ENCODE results near the gene GPR132. TPM values are rescaled to one million over a fixed set of nuclear protein-coding genes. Genes with fewer than 3 reads are reported as not detected.

Gene GPR132
- total and polyA plus RNA-seq, 4 donors, result 2.3 to 19.5 (median 5.7) TPM

GRCh38 chr14:105107781-105108515, 42.7 kb upstream of the GPR132 start:
- H3K36me3 ChIP-seq (ENCODE audit: control insufficient read depth in 4 of 4, insufficient read depth in 4 of 4, low read length in 4 of 4), result no peaks in the 10 kb centered on the region
- no peak for TF ChIP-seq CTCF (IDR thresholded peaks at IDR 0.05; ENCODE audit: control extremely low read depth, extremely low read depth)
- H3K9me3 ChIP-seq (ENCODE audit: control insufficient read depth in 4 of 4, insufficient read depth in 3 of 4, low read length in 3 of 4), result no peaks in the 10 kb centered on the region
- no peaks in the 10 kb centered on the region for H3K4me1 ChIP-seq (ENCODE audit: control insufficient read depth in 5 of 5, insufficient read depth in 5 of 5, low read length in 5 of 5)
- ATAC-seq (ENCODE audit: insufficient read depth, low FRiP score), result no peak
- DNase-seq, result no peak
- 79 to 80% methylated on average over 9 of the region's 9 CpGs for WGBS, 2 donors
- no peak overlapping the region for H3K9ac ChIP-seq (ENCODE audit: insufficient read depth in 1 of 2, low read length in 2 of 2)
- H3K27ac ChIP-seq (ENCODE audit: low read depth in 1 of 2, low read length in 1 of 2), result no peak overlapping the region
- H3K4me3 ChIP-seq, result no peak overlapping the region
- H3K27me3 ChIP-seq (ENCODE audit: control insufficient read depth in 3 of 3, insufficient read depth in 3 of 3, low read length in 2 of 3), result peaks cover 0 to 3% (median 0%) of the 10 kb centered on the region in 3 donors

- no peaks in the 10 kb centered on the region for H3K4me1 ChIP-seq (ENCODE audit: control insufficient read depth in 5 of 5, insufficient read depth in 5 of 5, low read length in 5 of 5)
- H3K9me3 ChIP-seq (ENCODE audit: control insufficient read depth in 4 of 4, insufficient read depth in 3 of 4, low read length in 3 of 4), result no peaks in the 10 kb centered on the region
- no peak overlapping the region for H3K27ac ChIP-seq (ENCODE audit: low read depth in 1 of 2, low read length in 1 of 2)
- no peak overlapping the region for H3K9ac ChIP-seq (ENCODE audit: insufficient read depth in 1 of 2, low read length in 2 of 2)
- peaks cover 0 to 3% (median 0%) of the 10 kb centered on the region in 3 donors for H3K27me3 ChIP-seq (ENCODE audit: control insufficient read depth in 3 of 3, insufficient read depth in 3 of 3, low read length in 2 of 3)
- TF ChIP-seq CTCF (IDR thresholded peaks at IDR 0.05; ENCODE audit: control extremely low read depth, extremely low read depth), result no peak
- H3K4me3 ChIP-seq, result no peak overlapping the region
- no peak for DNase-seq
- no peak for ATAC-seq (ENCODE audit: insufficient read depth, low FRiP score)
- no peaks in the 10 kb centered on the region for H3K36me3 ChIP-seq (ENCODE audit: control insufficient read depth in 4 of 4, insufficient read depth in 4 of 4, low read length in 4 of 4)
- WGBS, 2 donors, result 95 to 96% methylated on average over 7 of the region's 7 CpGs
Observed at GRCh38 chr14:105107351-105107750, 42.1 kb upstream of the GPR132 start.

GRCh38 chr14:105105158-105105557, 39.9 kb upstream of the GPR132 start:
- H3K9ac ChIP-seq (ENCODE audit: insufficient read depth in 1 of 2, low read length in 2 of 2), result no peak overlapping the region
- 59 to 64% methylated on average over 7 of the region's 7 CpGs for WGBS, 2 donors

More at GRCh38 chr14:105105158-105105557, 39.9 kb upstream of the GPR132 start:
- Histone ChIP-seq H3K27ac (ENCODE audit: low read depth in 1 of 2, low read length in 1 of 2) (no peak overlapping the region), H3K9me3 (ENCODE audit: control insufficient read depth in 4 of 4, insufficient read depth in 3 of 4, low read length in 3 of 4) (no peaks in the 10 kb centered on the region), H3K36me3 (ENCODE audit: control insufficient read depth in 4 of 4, insufficient read depth in 4 of 4, low read length in 4 of 4) (no peaks in the 10 kb centered on the region), H3K27me3 (ENCODE audit: control insufficient read depth in 3 of 3, insufficient read depth in 3 of 3, low read length in 2 of 3) (peaks cover 0 to 3% (median 0%) of the 10 kb centered on the region in 3 donors), H3K4me1 (ENCODE audit: control insufficient read depth in 5 of 5, insufficient read depth in 5 of 5, low read length in 5 of 5) (no peaks in the 10 kb centered on the region), H3K4me3 (no peak overlapping the region)
- ATAC-seq (ENCODE audit: insufficient read depth, low FRiP score), result no peak
- TF ChIP-seq CTCF (IDR thresholded peaks at IDR 0.05; ENCODE audit: control extremely low read depth, extremely low read depth), result no peak
- no peak for DNase-seq

Data from lung (tissue), 12 donors.